Muscle of back (tissue), 11 donors: ENCODE data around the gene THAP3. TPM values are rescaled to one million over a fixed set of nuclear protein-coding genes. Genes with fewer than 3 reads are reported as not detected.
A peak's percentile ranks its signal among the peaks of the same experiment; 100 is the strongest.
"Not testable (repeated sequence)": the region's sequence is repeated elsewhere in the genome, so short reads cannot be mapped to it uniquely, and the experiment has no call there.

Experiments used
- DNase-seq, 3 donors: peaks; one replicate each; pipeline versions ENCODE4 v3.0.0 to v3.0.0-alpha.2; 2013
- polyA plus RNA-seq, 10 donors: library from polyadenylated mRNA; unstranded; fragments of 120-200 nt; gene quantifications; one replicate each; pipeline ENCODE4 v1.2.1, GENCODE V29; 2013; ENCODE audit not compliant: insufficient read length in 10 of 10

The THAP3 gene
- polyA plus RNA-seq, 10 donors: 13.2 to 18.0 (median 15.6) TPM

GRCh38 chr1:6588893-6589520 is 35.7 kb upstream of the THAP3 start:
- DNase-seq: peak in 1 of 3 donors; percentile 43

- DNase-seq: no peak
These were observed 34.6 kb upstream of the THAP3 start for GRCh38 chr1:6590046-6590445.

GRCh38 chr1:6591222-6591621 is 33.4 kb upstream of the THAP3 start:
- DNase-seq: no peak

- DNase-seq: no peak
These were observed 33.0 kb upstream of the THAP3 start for GRCh38 chr1:6591644-6592043.

GRCh38 chr1:6592441-6592840 is 32.2 kb upstream of the THAP3 start:
- no peak for DNase-seq

- no peak for DNase-seq
These were observed 31.6 kb upstream of the THAP3 start for GRCh38 chr1:6592865-6593593.

GRCh38 chr1:6593810-6594209 is 30.9 kb upstream of the THAP3 start:
- no peak for DNase-seq

GRCh38 chr1:6594977-6595740 is 29.5 kb upstream of the THAP3 start:
- no peak for DNase-seq

- DNase-seq: no peak
These were observed 28.3 kb upstream of the THAP3 start for GRCh38 chr1:6596351-6596750.

GRCh38 chr1:6596886-6597776 is 27.5 kb upstream of the THAP3 start:
- no peak for DNase-seq

- no peak for DNase-seq
These were observed 26.9 kb upstream of the THAP3 start for GRCh38 chr1:6597777-6598131.

- DNase-seq: no peak
These were observed 25.3 kb upstream of the THAP3 start for GRCh38 chr1:6599141-6599975.

- DNase-seq: not testable (repeated sequence)
These were observed 24.7 kb upstream of the THAP3 start for GRCh38 chr1:6599991-6600390.

- DNase-seq: peak in 2 of 3 donors; percentile 29 to 33
These were observed 24.1 kb upstream of the THAP3 start for GRCh38 chr1:6600410-6601048.

GRCh38 chr1:6601049-6601922 is 23.4 kb upstream of the THAP3 start:
- DNase-seq: peak; percentile 70 to 86 (median 85)

- DNase-seq: peak in 2 of 3 donors; percentile 36 to 37
These were observed 22.6 kb upstream of the THAP3 start for GRCh38 chr1:6601923-6602668.

GRCh38 chr1:6602669-6603237 is 21.9 kb upstream of the THAP3 start, which contains the start of gene KLHL21:
Gene KLHL21, minus strand, starts transcription at chr1:6602869. Its CDS starts 52 bp downstream, at chr1:6602817.
- DNase-seq: peak; percentile 92 to 96 (median 93)
